ENCODE data around the gene SLC50A1. TPM values are rescaled to one million over a fixed set of nuclear protein-coding genes. Genes with fewer than 3 reads are reported as not detected.
"Not testable (repeated sequence)": the region's sequence is repeated elsewhere in the genome, so short reads cannot be mapped to it uniquely, and the experiment has no call there.

Gene SLC50A1
- total RNA-seq, 1 experiment from 2014 or later: 54.7 TPM

DNA sequence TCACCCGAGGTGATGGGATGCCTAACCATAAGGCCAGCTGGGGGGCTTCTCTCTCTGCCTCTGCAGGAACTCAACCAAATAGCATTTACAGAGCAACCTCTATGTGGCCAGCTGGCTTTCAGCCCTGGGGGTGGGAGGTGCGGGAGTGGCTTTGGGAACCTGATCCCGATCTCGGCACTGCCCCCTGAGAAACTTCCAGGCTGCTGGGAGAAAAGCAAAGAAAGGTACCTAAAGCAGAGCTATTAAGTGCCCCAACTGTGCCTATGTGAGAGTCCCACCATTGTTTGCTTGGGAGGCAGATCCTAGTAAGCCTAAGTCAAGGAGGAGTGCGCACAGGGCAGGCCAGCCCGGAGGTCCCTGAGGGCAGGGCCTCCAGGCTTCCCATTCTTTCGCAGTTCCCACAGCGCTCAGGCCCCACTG, 30.4 kb downstream of the SLC50A1 start:
- in situ Hi-C loops (cut with HindIII; ENCODE audit: low pct_unique_long_range_greater_than_20kb, low sequenced_read_pairs): no loop called here
- no peak for DNase-seq (ENCODE audit: low read depth)

DNA sequence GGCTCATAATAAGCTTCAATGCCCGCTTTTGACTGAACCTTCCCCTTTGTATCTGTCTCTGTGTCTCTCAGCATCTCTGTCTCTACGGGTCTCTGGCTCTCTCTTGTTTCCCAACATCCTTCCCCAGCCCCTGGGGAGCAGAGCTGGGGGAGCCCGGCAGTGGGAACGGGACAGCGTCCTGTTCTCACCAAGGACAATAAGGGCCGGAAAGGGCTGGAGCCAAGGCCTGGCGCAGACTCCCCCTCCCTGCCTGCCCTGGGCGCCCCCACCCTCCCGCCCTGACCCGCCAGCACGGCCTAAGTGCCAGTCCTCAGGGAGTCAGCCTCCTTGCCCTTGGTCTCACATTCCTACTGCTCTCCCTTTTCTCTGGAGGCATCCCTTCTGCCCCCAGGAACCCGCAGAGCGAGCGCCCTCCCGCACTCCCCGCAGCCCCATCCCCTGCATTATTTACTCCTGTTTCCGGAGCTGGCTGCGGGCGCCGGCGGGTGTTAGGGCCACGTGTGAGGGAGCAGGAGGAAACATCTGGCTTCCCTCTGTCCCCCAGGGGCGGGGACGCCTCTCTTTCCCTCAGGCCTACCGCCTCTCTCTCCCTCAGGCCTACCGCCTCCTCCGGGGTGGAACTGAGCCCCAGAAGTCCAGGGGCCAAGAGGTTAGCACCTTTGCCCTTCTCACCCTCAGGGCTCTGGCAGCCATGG, 31.0 kb downstream of the SLC50A1 start:
- in situ Hi-C loops (cut with HindIII; ENCODE audit: low pct_unique_long_range_greater_than_20kb, low sequenced_read_pairs): no loop called here
- no peak for DNase-seq (ENCODE audit: low read depth)

DNA sequence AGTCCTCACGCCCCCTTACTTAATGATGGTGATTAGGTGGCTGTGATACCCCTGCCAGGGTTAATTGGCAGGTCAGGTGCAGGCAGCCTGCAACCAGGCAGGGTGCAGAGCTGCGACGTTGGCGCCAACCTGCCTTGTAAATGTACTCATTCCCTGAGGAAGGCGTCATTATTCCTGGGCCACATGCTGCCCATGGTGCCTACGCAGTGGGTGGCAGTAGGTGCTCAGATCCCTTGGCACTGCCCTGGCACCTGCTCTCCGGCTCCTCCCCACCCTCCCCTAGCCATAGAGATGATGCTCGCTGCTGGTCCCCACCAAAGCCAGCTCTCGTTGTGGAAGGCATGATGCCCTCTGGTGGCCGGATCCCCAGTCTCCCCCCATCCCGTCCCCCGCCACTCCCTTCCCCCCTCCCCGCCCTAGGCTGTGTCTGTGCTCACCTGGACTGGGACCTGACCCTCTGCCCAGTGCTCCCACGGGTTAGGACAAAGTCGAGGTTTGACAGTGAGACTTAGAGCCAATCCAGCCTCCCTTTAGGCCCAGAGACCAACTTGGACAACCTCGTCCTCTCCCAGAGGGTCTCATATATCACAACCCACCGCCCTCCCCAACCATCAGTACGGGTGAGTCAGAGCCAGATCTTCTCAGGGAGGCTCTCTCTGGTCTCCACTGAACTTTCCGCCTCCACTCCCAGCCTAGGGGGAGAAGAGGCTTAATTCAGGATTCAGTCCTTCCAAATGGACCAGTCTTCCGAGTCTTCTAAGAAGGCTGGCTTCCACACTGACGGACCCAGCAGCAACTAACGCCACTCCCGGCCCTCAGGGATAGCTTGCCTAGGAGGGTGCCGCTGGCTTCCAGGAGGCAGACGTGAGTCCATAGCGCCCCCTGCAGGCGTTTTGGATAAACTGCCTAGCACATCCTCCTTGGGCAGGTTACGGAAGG, 31.8 kb downstream of the SLC50A1 start:
- DNase-seq (ENCODE audit: low read depth): peak; percentile 69
- in situ Hi-C loops (cut with HindIII; ENCODE audit: low pct_unique_long_range_greater_than_20kb, low sequenced_read_pairs): no loop called here

DNA sequence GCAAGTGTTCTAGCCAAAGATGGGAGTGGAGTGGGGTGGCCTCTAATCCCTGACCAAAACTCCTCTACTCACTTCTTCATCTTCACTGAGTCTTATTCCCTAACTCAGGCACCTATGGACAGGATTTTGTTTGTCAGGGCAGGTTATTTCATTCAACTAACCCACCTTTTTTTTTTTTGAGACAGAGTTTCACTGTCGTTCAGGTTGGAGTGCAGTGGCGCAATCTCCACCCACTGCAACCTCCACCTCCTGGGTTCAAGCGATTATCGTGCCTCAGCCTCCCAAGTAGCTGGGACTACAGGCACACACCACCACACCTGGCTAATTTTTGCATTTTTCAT, 32.4 kb downstream of the SLC50A1 start:
- DNase-seq (ENCODE audit: low read depth); in situ Hi-C loops (cut with HindIII; ENCODE audit: low pct_unique_long_range_greater_than_20kb, low sequenced_read_pairs): not testable (repeated sequence)

DNA sequence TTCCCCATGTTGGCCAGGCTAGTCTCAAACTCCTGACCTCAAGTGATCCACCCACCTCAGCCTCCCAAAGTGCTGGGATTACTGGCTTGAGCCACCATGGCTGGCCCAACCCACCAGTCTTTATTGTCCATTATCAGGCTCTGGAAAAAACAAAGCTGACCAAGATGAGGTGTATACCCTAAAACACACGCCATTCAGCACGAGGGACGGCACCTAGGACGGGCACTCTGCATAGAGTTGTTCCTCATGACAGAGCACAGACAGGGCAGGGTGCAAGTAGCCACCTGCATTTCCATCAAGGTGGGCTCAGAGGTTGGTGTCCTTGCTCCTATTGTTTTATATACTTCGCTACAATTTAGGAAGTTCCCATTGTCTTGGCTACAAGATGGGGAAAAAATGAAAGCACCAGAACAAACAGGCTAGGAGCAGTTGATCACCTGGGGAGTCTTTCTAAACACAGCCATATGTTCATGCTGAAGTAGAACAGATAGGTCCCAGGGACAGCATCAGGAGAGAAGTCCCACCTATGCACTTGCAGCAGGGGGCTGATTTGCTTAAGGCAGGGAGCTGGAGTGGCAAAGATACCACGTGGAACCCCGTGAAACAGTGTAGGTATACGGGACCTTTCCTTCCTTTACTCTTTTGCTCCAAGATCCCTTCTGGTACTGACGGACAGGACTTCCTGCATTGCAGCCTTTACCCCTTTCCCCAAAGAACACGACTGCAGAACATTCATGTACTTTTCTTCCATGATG, 33.0 kb downstream of the SLC50A1 start:
- DNase-seq (ENCODE audit: low read depth): no peak
- in situ Hi-C loops (cut with HindIII; ENCODE audit: low pct_unique_long_range_greater_than_20kb, low sequenced_read_pairs): no loop called here

DNA sequence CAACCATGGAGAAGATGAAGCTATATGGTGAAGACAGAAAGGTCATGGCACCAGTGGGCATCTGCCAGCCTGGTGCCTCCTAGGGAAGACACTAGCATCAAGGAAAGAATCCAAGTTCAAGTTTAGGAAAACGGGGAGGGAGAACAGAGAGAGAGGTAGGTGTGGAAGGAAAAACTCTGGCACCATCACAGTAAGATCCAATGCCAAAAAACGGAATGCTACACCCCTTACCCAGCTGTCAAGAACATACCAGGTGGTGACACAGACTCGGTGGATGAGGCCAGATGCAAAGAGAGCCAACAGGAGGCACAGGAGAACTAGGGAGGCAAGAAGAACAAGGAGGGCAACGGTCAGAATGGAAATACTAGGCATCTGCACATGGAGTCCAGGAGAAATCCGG, 33.9 kb downstream of the SLC50A1 start:
- no peak for DNase-seq (ENCODE audit: low read depth)
- in situ Hi-C loops (cut with HindIII; ENCODE audit: low pct_unique_long_range_greater_than_20kb, low sequenced_read_pairs): no loop called here

DNA sequence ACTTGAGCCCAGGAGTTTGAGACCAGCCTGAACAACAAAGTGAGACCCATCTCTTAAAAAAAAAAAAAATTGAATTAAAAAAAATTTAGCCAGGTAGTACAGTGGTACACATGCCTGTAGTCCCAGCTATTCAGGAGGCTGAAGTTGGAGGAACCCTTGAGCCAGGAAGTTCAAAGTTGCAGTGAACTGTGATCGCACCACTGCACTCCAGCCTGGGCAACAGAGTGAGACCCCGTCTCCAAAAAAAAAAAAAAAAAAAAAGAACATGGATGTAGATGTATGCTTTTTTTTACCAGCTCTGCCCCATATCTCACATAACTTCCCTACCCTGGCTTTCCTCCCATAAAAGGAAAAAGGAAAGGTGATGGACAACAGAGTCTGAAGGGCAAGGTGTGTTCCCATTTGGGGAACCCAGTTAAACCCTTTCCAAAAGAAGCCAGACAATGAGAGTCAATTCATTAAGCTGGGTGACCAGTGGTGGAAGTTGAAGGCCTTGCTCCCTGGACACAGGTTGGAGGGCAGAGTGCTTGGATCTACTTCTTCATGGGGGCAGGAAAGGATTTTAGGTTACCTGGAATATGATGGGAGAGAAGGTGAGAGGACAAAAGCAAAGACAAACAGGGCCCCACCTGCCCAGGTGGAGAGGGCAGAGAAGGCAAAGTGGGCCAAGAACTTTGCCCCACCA, 34.6 kb downstream of the SLC50A1 start:
- no peak for DNase-seq (ENCODE audit: low read depth)
- in situ Hi-C loops (cut with HindIII; ENCODE audit: low pct_unique_long_range_greater_than_20kb, low sequenced_read_pairs): no loop called here

DNA sequence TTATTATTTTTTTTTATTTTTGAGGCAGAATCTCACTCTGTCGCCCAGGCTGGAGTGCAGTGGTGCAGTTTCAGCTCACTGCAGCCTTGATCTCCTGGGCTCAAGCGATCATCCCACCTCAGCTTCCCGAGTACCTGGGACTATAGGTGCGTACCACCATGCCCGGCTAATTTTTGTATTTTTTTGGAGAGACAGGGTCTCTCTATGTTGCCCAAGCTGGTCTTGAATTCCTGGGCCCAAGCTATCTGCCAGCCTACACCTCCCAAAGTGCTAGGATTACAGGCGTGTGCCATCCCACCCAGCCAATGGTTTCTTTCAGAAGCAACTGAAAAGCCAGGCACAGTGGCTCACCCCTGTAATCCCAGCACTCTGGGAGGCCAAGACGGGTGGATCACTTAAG, 35.2 kb downstream of the SLC50A1 start:
- in situ Hi-C loops (cut with HindIII; ENCODE audit: low pct_unique_long_range_greater_than_20kb, low sequenced_read_pairs): no loop called here
- DNase-seq (ENCODE audit: low read depth): no peak

DNA sequence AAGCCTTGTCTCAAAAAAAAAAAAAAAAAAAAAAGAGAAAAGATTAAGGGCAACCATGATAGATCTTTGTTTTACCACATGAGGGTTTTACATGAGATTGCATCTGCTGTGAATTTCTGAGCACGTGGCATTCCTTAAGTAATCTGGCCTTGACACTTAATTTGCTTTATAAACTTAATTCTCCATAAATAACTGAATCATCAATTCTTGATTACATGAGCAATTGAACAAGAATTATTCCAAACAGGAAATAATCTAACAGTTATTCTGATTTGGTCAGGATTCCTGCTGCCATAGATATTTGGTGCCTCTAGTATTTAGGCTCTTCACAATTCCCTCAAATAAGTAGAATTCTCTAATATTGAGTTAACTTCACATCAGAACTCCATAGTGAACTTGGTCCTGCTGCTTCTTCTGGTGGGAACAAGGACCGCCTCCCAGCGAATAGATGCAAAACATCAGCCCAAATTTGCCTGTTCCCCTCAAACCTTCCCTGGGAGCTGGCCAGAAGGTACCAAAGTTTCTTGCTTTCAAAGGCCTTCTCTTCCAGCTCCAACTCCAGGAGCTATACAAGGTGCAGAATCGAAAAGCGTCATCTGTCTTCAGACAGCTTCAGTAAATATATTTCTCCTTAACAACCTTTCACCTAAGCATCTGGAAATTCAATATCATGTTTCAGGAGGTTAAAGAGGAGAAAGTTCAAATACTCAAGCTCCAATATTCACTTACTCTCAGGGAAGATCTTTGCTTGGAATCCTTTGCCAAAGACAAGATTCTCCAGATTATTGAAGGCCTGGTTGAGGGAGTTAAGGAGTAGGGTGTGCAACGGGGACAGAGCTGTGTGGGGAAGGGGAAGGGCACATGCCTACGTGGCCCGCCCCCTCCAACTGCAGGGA, 36.4 kb downstream of the SLC50A1 start:
- no peak for DNase-seq (ENCODE audit: low read depth)
- in situ Hi-C loops (cut with HindIII; ENCODE audit: low pct_unique_long_range_greater_than_20kb, low sequenced_read_pairs): no loop called here

DNA sequence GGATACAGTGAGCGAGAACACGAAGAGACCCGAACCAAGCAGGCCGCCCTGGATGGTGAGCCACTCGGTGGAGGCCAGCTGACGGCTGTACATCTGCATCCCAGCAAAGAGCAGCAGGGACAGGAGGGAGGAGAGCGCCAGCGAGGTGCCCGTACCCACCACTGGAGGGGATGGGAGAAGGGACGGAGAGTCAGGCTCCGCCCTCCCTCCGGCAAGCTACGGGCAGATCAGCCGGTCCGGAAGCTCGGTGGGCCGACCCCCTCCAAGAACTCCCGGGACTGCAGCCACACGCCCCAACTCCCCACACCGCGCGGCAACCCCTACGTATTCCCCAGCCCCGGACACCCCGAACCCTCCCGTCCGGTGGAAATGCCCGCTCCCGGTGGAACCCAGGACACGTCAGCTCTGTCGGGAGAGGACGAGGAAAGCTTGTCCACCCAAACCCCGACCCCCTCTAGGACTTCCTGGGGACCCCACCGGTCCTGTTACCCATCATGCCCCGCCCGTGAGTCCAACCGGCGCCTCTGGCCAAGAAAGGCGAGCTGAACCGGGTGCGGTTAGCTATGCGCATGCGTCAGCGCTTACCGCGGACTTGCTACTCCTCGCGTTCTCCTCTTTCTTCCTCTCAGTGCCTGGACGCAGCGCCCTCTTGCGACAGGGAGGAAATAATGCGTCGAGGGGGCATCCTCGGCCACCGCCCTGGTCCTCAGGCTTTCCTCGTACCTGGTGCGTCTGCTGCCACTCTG, 37.3 kb downstream of the SLC50A1 start, which contains the start of gene KRTCAP2:
KRTCAP2 (minus strand) TSS at position 573 of the 746 bp plus-strand sequence; CDS start at position 493, 80 bp downstream.
- peak; percentile 89 for DNase-seq (ENCODE audit: low read depth)
- in situ Hi-C loops (cut with HindIII; ENCODE audit: low pct_unique_long_range_greater_than_20kb, low sequenced_read_pairs): no loop called here

DNA sequence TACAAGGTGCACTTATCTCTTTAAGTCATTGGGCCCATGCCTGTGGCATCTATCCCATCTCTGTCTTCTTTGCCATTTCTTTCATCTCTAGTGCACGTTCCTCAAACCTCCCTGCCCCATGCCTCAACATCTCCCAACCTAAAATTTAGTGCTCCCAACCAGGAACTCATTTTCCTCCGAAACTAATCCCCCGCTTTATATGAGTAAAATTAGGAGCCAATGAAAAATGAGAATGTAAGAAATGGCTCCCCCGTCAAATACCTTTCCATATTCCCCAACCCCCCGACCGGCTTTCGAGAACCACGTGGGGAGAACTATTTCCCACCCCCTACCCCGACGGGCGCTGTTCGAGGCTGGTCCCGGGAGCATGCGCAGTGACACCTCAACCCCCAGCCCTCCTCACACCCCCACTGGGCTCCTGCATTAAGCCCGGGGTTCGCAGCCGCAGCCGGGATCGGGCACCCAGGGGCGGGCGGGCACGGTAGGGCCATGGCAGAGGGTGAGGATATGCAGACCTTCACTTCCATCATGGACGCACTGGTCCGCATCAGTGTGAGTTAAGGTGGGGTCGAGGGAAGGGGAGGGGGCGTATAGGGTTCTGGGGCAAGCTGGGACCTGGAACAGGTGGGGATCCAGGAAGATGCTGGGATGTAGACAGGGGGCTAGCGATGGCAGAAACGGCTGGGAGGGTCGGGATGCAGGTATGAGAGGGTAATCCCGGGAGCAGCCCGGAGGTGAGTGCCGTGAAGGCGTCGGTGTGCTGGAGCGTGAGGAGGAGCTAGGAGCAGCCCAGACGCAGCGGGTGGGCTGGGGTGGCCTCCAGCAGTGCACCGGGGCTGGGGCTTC, 38.0 kb downstream of the SLC50A1 start, which contains the start of gene TRIM46:
TRIM46 (plus strand) TSS at position 372 of the 846 bp plus-strand sequence; CDS start at position 490, 118 bp downstream.
- DNase-seq (ENCODE audit: low read depth): no peak
- in situ Hi-C loops (cut with HindIII; ENCODE audit: low pct_unique_long_range_greater_than_20kb, low sequenced_read_pairs): no loop called here

DNA sequence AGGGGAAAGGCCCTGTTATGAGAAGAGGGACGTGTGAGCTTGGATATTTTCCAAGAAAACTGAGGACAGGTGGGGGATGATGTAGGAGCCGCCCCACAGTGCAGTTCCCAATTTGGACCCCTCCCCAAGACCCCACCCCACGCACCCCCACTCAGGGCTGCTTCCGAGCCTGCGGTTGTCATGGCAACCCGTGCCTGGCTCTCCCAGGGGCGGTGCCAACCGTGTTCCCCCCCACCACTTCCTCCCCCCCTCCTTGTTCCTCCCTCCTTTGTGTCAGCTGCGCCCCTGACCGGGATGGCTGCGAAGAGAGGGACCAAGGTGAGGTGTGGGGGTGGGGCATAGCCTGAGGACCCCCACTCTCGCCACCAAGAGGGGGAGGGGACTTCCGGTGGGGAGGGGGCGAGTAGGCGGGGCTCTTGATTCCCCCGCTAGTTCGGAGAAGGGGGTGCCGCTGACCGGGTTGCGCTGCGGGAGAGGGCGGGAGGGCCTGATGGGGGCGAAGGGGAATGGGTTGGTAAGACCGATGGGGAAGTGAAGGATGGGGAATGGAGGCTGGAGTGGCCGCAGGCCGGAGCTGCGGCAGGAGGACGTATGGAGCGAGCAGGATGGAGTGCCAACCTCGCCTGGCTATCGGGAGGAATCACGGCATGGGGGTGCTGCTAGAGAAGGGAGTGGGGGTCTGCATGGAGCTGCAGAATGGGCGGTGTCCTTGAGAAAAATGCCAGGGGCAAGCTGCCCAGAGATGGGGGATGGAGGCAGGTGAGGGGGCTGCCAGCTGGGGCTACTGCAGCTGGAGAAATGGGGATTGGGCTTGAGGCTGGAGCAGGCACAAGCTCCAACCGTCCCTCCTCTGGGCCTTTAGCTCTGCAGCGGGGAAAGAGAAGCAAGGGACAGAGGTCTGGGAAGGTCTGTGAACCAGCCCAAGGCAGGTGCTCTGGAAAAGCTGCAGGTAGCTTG, 39.0 kb downstream of the SLC50A1 start:
- no peak for DNase-seq (ENCODE audit: low read depth)
- in situ Hi-C loops (cut with HindIII; ENCODE audit: low pct_unique_long_range_greater_than_20kb, low sequenced_read_pairs): no loop called here

DNA sequence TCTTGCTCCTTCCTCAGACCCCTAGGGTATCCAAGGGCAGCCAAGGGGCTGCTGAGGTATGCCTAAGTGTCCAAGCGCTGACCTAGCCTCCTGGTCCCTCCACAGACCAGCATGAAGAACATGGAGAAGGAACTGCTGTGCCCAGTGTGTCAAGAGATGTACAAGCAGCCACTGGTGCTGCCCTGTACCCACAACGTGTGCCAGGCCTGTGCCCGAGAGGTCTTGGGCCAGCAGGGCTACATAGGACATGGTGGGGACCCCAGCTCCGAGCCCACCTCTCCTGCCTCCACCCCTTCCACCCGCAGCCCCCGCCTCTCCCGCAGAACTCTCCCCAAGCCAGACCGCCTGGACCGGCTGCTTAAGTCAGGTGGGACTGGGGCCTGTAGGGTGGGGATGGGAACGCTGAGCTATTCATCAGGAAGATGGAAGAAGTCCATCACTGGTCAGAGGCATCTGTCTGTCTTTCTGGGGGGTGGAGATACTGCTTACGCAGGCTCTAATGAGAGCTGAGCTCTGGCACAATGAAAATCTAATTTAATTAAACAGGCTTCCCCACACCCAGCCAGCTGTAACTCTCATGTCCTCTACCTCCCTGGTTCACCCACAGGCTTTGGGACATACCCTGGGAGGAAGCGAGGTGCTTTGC, 39.8 kb downstream of the SLC50A1 start:
- DNase-seq (ENCODE audit: low read depth): no peak
- in situ Hi-C loops (cut with HindIII; ENCODE audit: low pct_unique_long_range_greater_than_20kb, low sequenced_read_pairs): no loop called here

DNA sequence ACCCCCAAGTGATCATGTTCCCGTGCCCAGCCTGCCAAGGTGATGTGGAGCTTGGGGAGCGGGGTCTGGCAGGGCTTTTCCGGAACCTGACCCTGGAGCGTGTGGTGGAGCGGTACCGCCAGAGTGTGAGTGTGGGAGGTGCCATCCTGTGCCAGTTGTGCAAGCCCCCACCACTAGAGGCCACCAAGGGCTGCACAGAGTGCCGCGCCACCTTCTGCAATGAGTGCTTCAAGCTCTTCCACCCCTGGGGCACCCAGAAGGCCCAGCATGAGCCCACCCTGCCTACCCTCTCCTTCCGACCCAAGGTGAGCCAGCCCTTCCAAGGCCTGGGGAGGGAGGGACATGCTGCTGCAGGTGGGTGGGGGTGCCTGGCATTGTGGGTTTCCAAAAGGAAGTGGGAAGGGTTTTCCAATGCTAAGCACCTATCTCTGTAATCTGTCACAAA, 40.3 kb downstream of the SLC50A1 start:
- in situ Hi-C loops (cut with HindIII; ENCODE audit: low pct_unique_long_range_greater_than_20kb, low sequenced_read_pairs): no loop called here
- DNase-seq (ENCODE audit: low read depth): no peak
